OCI-LY7 (cell line): ENCODE results near the gene HEPN1. TPM values are rescaled to one million over a fixed set of nuclear protein-coding genes. Genes with fewer than 3 reads are reported as not detected.

Experiments
- BruUV-seq: library from RNA; stranded (reverse); fragments of 400-500 nt; replicated peaks from 2 replicates; lab custom pipeline; 2021; lab: Mats Ljungman, UMichigan
- CTCF ChIA-PET: fragments of 300-600 bp; sonication (Branson Sonifier 250); formaldehyde crosslinking; loops from one replicate; lab custom pipeline; 2022; ENCODE audit warnings: antibody characterized with exemption; ENCODE audit not compliant: unreplicated experiment; lab: Charles Lee
- POLR2A ChIA-PET: fragments of 300-600 bp; sonication (Branson Sonifier 250); formaldehyde crosslinking; loops from one replicate; lab custom pipeline; 2022; ENCODE audit warnings: antibody characterized with exemption; lab: Charles Lee
- DNase-seq: peaks from one replicate; pipeline ENCODE4 v3.0.0-alpha.2; 2015; ENCODE audit warnings: low spot score
- H2AFZ ChIP-seq: fragments of 200-600 bp; sonication (generic), shearing (Covaris generic); 2 replicates; pipeline ENCODE4 v1.6.1; 2014; ENCODE audit warnings: mild to moderate bottlenecking, antibody characterized with exemption, low read length, moderate library complexity
- H3K27ac ChIP-seq: fragments of 200-600 bp; sonication (generic); 2 replicates; pipeline ENCODE4 v1.5.1; 2014; ENCODE audit warnings: mixed run types, low read depth, mild to moderate bottlenecking, moderate library complexity, low read length, inconsistent platforms; ENCODE audit not compliant: poor library complexity, severe bottlenecking
- H3K36me3 ChIP-seq: fragments of 200-600 bp; sonication (generic); 2 replicates; pipeline ENCODE4 v1.6.1; 2014; ENCODE audit warnings: mild to moderate bottlenecking, antibody characterized with exemption, low read length, moderate library complexity, mixed read lengths; ENCODE audit not compliant: insufficient read depth
- H3K4me1 ChIP-seq: fragments of 200-600 bp; sonication (generic); 2 replicates; pipeline ENCODE4 v1.5.1; 2014; ENCODE audit warnings: mild to moderate bottlenecking, low read length; ENCODE audit not compliant: insufficient read depth, poor library complexity, severe bottlenecking
- H3K4me2 ChIP-seq: fragments of 200-600 bp; sonication (generic); 2 replicates; pipeline ENCODE4 v1.6.1; 2014; ENCODE audit warnings: mild to moderate bottlenecking, low read length
- H3K4me3 ChIP-seq: fragments of 200-600 bp; sonication (generic); 2 replicates; pipeline ENCODE4 v1.5.1; 2014; ENCODE audit warnings: mild to moderate bottlenecking, low read depth, low read length; ENCODE audit not compliant: poor library complexity, severe bottlenecking
- H3K79me2 ChIP-seq: fragments of 200-600 bp; sonication (generic); 2 replicates; pipeline ENCODE4 v1.6.1; 2016; ENCODE audit warnings: low read depth, mild to moderate bottlenecking, low read length, moderate library complexity, mixed read lengths; ENCODE audit not compliant: insufficient read depth
- H3K9me2 ChIP-seq: fragments of 200-600 bp; sonication (generic); 2 replicates; pipeline ENCODE4 v1.6.1; 2016; ENCODE audit warnings: mild to moderate bottlenecking, low read length, mixed read lengths; ENCODE audit not compliant: insufficient read depth
- H3K9me3 ChIP-seq: fragments of 200-600 bp; sonication (generic); 2 replicates; pipeline ENCODE4 v1.6.1; 2014; ENCODE audit warnings: mild to moderate bottlenecking, mixed run types, low read length, mixed read lengths
- H4K20me1 ChIP-seq: fragments of 200-600 bp; sonication (generic); 2 replicates; pipeline ENCODE4 v1.6.1; 2014; ENCODE audit warnings: mild to moderate bottlenecking, antibody characterized with exemption, low read length, moderate library complexity, mixed read lengths; ENCODE audit not compliant: insufficient read depth
- EZH2phosphoT487 ChIP-seq: fragments of 200-600 bp; sonication (generic); IDR thresholded peaks from 2 replicates; pipeline ENCODE4 v1.6.1; 2018; ENCODE audit warnings: low read depth, borderline replicate concordance, mild to moderate bottlenecking, mixed run types, antibody characterized with exemption, low read length, moderate library complexity, mixed read lengths
- intact Hi-C: fragments of 100-400 bp; cut with micrococcal nuclease; formaldehyde crosslinking; loops from one replicate; pipeline ENCODE4 v1.10.0; 2022; ENCODE audit not compliant: unreplicated experiment
- total RNA-seq, 2 experiments: library from RNA; depleted of rRNA in 1 of 2; stranded (reverse); fragments of >200 nt in 1 of 2; shearing (Covaris generic) in 1 of 2; gene quantifications; 2 replicates each; pipeline ENCODE4 v1.2.3, GENCODE V29; 2014 to 2022
- TF ChIP-seq, protein P1 (sequence below): fragments of 200-600 bp; sonication (generic); conservative IDR thresholded peaks from 2 replicates; pipeline ENCODE4 v1.5.1; 2014; ENCODE audit warnings: mild to moderate bottlenecking, antibody characterized with exemption, low read length, moderate library complexity, mixed read lengths

Gene HEPN1
- total RNA-seq, 2 experiments from 2014 or later: not detected

DNA sequence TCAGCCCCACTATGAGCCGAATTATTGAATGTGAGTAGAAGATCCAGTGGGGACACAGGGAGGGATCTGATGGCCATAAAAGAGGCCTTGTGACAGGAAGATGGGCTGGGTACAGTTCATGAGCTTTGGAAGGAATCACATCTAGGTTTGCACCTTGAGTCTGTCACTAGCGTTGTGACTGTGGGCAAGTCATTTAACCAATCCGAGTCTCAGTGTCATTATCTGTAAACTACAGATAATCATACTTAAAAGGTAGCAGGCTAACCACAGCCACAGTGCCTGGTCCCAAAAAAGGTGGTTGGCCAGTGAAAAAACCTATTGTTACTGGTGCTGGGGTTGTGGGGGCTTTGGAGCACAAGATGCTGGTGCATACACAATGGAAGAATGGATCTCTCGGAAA lies 3.8 kb downstream of the HEPN1 start:
- H3K9me3 ChIP-seq: no peaks in the 10 kb centered on the region
- no peak overlapping the region for H3K4me3 ChIP-seq
- H3K27ac ChIP-seq: no peak overlapping the region
- TF ChIP-seq, protein P1, sequence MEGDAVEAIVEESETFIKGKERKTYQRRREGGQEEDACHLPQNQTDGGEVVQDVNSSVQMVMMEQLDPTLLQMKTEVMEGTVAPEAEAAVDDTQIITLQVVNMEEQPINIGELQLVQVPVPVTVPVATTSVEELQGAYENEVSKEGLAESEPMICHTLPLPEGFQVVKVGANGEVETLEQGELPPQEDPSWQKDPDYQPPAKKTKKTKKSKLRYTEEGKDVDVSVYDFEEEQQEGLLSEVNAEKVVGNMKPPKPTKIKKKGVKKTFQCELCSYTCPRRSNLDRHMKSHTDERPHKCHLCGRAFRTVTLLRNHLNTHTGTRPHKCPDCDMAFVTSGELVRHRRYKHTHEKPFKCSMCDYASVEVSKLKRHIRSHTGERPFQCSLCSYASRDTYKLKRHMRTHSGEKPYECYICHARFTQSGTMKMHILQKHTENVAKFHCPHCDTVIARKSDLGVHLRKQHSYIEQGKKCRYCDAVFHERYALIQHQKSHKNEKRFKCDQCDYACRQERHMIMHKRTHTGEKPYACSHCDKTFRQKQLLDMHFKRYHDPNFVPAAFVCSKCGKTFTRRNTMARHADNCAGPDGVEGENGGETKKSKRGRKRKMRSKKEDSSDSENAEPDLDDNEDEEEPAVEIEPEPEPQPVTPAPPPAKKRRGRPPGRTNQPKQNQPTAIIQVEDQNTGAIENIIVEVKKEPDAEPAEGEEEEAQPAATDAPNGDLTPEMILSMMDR: no peak
- no peak for TF ChIP-seq EZH2phosphoT487
- H4K20me1 ChIP-seq: no peaks in the 10 kb centered on the region
- CTCF ChIA-PET: no interaction called here
- H3K4me2 ChIP-seq: no peak overlapping the region
- H2AFZ ChIP-seq: no peak overlapping the region
- intact Hi-C loops: no loop called here
- POLR2A ChIA-PET: no interaction called here
- H3K4me1 ChIP-seq: no peaks in the 10 kb centered on the region
- no peaks in the 10 kb centered on the region for H3K36me3 ChIP-seq
- BruUV-seq: no TSS peak
- H3K79me2 ChIP-seq: no peaks in the 10 kb centered on the region
- DNase-seq: no peak
- H3K9me2 ChIP-seq: no peaks in the 10 kb centered on the region

DNA sequence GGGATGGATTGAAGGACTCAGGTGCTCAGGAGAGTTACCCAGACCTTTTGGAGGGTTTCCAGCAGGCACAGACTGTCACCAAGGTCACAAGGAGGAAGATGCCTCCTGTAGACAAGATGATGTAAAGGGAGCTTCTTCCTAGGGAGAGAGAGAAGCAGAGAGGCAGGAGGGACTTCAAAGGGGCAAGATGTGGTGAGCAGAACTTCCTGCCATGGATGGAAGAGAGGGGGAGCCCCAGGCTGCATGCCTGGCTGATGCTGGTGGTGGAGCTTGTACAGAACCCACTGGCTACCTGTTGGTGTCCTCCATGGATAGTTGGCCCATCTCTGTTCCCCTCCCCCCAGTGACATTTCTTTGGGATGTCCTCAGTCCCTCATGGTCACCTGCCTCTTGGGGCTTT lies 4.2 kb downstream of the HEPN1 start:
- no peak for DNase-seq
- POLR2A ChIA-PET: no interaction called here
- intact Hi-C loops: no loop called here

DNA sequence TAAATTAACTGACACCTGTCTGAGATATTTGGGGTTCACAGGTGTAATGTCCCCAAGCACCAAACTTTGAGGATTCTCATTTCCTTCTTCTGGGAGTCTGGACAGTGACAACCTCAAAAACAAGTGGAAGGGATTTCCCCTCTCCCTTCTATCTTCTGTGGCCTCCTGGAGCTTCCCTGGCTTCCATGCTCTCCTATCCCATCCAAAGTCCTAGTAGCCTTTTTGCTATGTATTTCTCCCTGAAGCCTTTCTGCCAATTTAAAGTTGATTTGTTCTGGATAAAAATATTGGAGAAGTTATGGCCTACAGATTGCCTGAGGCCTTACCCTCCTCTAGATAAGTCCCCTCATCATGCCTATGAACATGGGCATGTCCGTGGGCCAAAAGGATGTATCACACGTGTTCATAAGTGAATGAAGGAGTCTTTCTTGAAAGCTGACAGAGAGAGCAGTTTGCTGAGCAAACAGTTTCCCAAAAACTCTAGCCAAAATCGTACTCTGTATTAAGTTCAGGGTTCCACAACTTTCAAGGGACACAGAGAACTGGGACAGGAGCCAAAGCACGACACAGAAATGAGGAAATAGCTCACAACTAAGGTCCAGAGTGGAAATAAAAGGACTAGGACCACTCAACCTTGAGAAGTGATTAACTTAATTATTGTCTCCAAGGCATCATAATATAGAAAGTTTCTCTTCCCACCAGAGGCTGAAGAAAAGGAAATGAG lies 10.1 kb downstream of the HEPN1 start:
- H3K9me3 ChIP-seq: no peaks in the 10 kb centered on the region
- no peak for DNase-seq
- H3K9me2 ChIP-seq: no peaks in the 10 kb centered on the region
- H3K4me1 ChIP-seq: no peaks in the 10 kb centered on the region
- POLR2A ChIA-PET: no interaction called here
- H3K4me3 ChIP-seq: no peak overlapping the region
- no TSS peak for BruUV-seq
- no peak for TF ChIP-seq EZH2phosphoT487
- TF ChIP-seq, protein P1: no peak
- no peaks in the 10 kb centered on the region for H4K20me1 ChIP-seq
- H3K27ac ChIP-seq: no peak overlapping the region
- CTCF ChIA-PET: no interaction called here
- no peak overlapping the region for H3K4me2 ChIP-seq
- no peaks in the 10 kb centered on the region for H3K79me2 ChIP-seq
- intact Hi-C loops: no loop called here
- H3K36me3 ChIP-seq: no peaks in the 10 kb centered on the region
- no peak overlapping the region for H2AFZ ChIP-seq

More for the DNA sequence above, 4.2 kb downstream of the HEPN1 start:
- no peaks in the 10 kb centered on the region for H3K36me3 ChIP-seq
- TF ChIP-seq, protein P1: no peak
- TF ChIP-seq EZH2phosphoT487: no peak
- no peaks in the 10 kb centered on the region for H3K9me3 ChIP-seq
- H3K79me2 ChIP-seq: no peaks in the 10 kb centered on the region
- H3K4me3 ChIP-seq: no peak overlapping the region
- H3K4me2 ChIP-seq: no peak overlapping the region
- H3K27ac ChIP-seq: no peak overlapping the region
- no peaks in the 10 kb centered on the region for H4K20me1 ChIP-seq
- BruUV-seq: no TSS peak
- no peaks in the 10 kb centered on the region for H3K9me2 ChIP-seq
- no peaks in the 10 kb centered on the region for H3K4me1 ChIP-seq
- CTCF ChIA-PET: no interaction called here
- no peak overlapping the region for H2AFZ ChIP-seq
